ENCODE data around the gene TSBP1. TPM values are rescaled to one million over a fixed set of nuclear protein-coding genes. Genes with fewer than 3 reads are reported as not detected.
"Not testable (repeated sequence)": the region's sequence is repeated elsewhere in the genome, so short reads cannot be mapped to it uniquely, and the experiment has no call there.

Gene TSBP1
- total RNA-seq, 4 donors from 2014 or later, result not detected

GRCh38 chr6:32375739-32376529 is 4.2 kb upstream of the TSBP1 start:
- TF ChIP-seq POLR2A (IDR thresholded peaks at IDR 0.05) (no peak), CTCF (IDR thresholded peaks at IDR 0.05) (no peak)
- Histone ChIP-seq H3K4me3 (replicated peaks in 1 of 3) (no peak overlapping the region), H3K27ac (no peak overlapping the region), H3K36me3 (no peaks in the 10 kb centered on the region), H3K9me3 (no peaks in the 10 kb centered on the region), H3K4me1 (no peaks in the 10 kb centered on the region), H3K27me3 (peaks cover 4% of the 10 kb centered on the region)
- 79 to 95% methylated on average over 7 of the region's 7 CpGs for WGBS, 2 donors
- no peak for DNase-seq
- intact Hi-C loops (cut with DNase I), result no loop called here

- Histone ChIP-seq H3K4me1 (no peaks in the 10 kb centered on the region), H3K27me3 (no peaks in the 10 kb centered on the region), H3K9me3 (no peaks in the 10 kb centered on the region), H3K36me3 (no peaks in the 10 kb centered on the region), H3K4me3 (replicated peaks in 1 of 3) (no peak overlapping the region), H3K27ac (no peak overlapping the region)
- TF ChIP-seq CTCF (IDR thresholded peaks at IDR 0.05) (no peak), POLR2A (IDR thresholded peaks at IDR 0.05) (no peak)
- DNase-seq, result no peak
- intact Hi-C loops (cut with DNase I), result no loop called here
- WGBS, 2 donors, result 35 to 37% methylated on average over 1 of the region's 1 CpG
Measured at GRCh38 chr6:32371229-32371628, 474 bp downstream of the TSBP1 start.

- DNase-seq, result no peak
- Histone ChIP-seq H3K27ac (no peak overlapping the region), H3K36me3 (no peaks in the 10 kb centered on the region), H3K9me3 (no peaks in the 10 kb centered on the region), H3K27me3 (no peaks in the 10 kb centered on the region), H3K4me1 (no peaks in the 10 kb centered on the region), H3K4me3 (replicated peaks in 1 of 3) (no peak overlapping the region)
- TF ChIP-seq CTCF (IDR thresholded peaks at IDR 0.05) (no peak), POLR2A (IDR thresholded peaks at IDR 0.05) (no peak)
- intact Hi-C loops (cut with DNase I), result no loop called here
- 88 to 95% methylated on average over 2 of the region's 2 CpGs for WGBS, 2 donors
Measured at GRCh38 chr6:32370505-32370904, 1.2 kb downstream of the TSBP1 start.

- Histone ChIP-seq H3K9me3 (no peaks in the 10 kb centered on the region), H3K36me3 (no peaks in the 10 kb centered on the region), H3K27me3 (no peaks in the 10 kb centered on the region), H3K4me3 (replicated peaks in 1 of 3) (no peak overlapping the region), H3K27ac (no peak overlapping the region), H3K4me1 (no peaks in the 10 kb centered on the region)
- 53 to 72% methylated on average over 3 of the region's 3 CpGs for WGBS, 2 donors
- no peak for DNase-seq
- TF ChIP-seq CTCF (IDR thresholded peaks at IDR 0.05) (no peak), POLR2A (IDR thresholded peaks at IDR 0.05) (no peak)
- intact Hi-C loops (cut with DNase I), result no loop called here
Measured at GRCh38 chr6:32369660-32370059, 2.0 kb downstream of the TSBP1 start.

GRCh38 chr6:32367644-32368043 is 4.1 kb downstream of the TSBP1 start:
- Histone ChIP-seq H3K27ac (no peak overlapping the region), H3K4me3 (replicated peaks in 1 of 3) (no peak overlapping the region), H3K36me3 (no peaks in the 10 kb centered on the region), H3K9me3 (no peaks in the 10 kb centered on the region), H3K4me1 (no peaks in the 10 kb centered on the region), H3K27me3 (no peaks in the 10 kb centered on the region)
- 94 to 95% methylated on average over 3 of the region's 3 CpGs for WGBS, 2 donors
- TF ChIP-seq CTCF (IDR thresholded peaks at IDR 0.05) (no peak), POLR2A (IDR thresholded peaks at IDR 0.05) (no peak)
- intact Hi-C loops (cut with DNase I), result no loop called here
- no peak for DNase-seq

- H3K9me3 ChIP-seq; H3K27me3 ChIP-seq; DNase-seq; intact Hi-C loops (cut with DNase I); H3K4me3 ChIP-seq (replicated peaks in 1 of 3); H3K36me3 ChIP-seq; H3K27ac ChIP-seq; H3K4me1 ChIP-seq: not testable (repeated sequence)
- 78 to 80% methylated on average over 1 of the region's 1 CpG for WGBS, 2 donors
Measured at GRCh38 chr6:32359225-32359624, 12.5 kb downstream of the TSBP1 start.

- H3K27me3 ChIP-seq; H3K27ac ChIP-seq; DNase-seq; H3K9me3 ChIP-seq; H3K36me3 ChIP-seq; H3K4me3 ChIP-seq (replicated peaks in 1 of 3); intact Hi-C loops (cut with DNase I); H3K4me1 ChIP-seq: not testable (repeated sequence)
- 73 to 78% methylated on average over 8 of the region's 8 CpGs for WGBS, 2 donors
Measured at GRCh38 chr6:32358548-32358947, 13.2 kb downstream of the TSBP1 start.
